AG10803 (cell line): ENCODE measurements around the gene SEC22A.

Source experiments
- DNase-seq: peaks from one replicate; pipeline ENCODE4 v3.0.0; 2010; ENCODE audit warnings: low read depth
- H3K4me3 ChIP-seq: 2 replicates; pipeline ENCODE4 v1.5.1; 2011; ENCODE audit warnings: mild to moderate bottlenecking, low read length, control low read depth
- CTCF ChIP-seq: conservative IDR thresholded peaks from 2 replicates; pipeline ENCODE4 v1.5.1; 2011; ENCODE audit warnings: mild to moderate bottlenecking, low read length, control low read depth, inconsistent platforms

The SEC22A gene

GRCh38 chr3:123156276-123156995, 45.3 kb upstream of the SEC22A start:
- H3K4me3 ChIP-seq, result no peak overlapping the region
- no peak for DNase-seq
- TF ChIP-seq CTCF, result no peak

GRCh38 chr3:123157209-123157597, 44.5 kb upstream of the SEC22A start:
- no peak for DNase-seq
- no peak for TF ChIP-seq CTCF
- H3K4me3 ChIP-seq, result no peak overlapping the region

GRCh38 chr3:123157598-123158287, 44.0 kb upstream of the SEC22A start:
- no peak for DNase-seq
- TF ChIP-seq CTCF, result no peak
- no peak overlapping the region for H3K4me3 ChIP-seq

GRCh38 chr3:123158330-123158729, 43.4 kb upstream of the SEC22A start:
- DNase-seq, result no peak
- no peak for TF ChIP-seq CTCF
- no peak overlapping the region for H3K4me3 ChIP-seq

- no peak for TF ChIP-seq CTCF
- H3K4me3 ChIP-seq, result no peak overlapping the region
- no peak for DNase-seq
Measured at GRCh38 chr3:123158899-123159390, 42.8 kb upstream of the SEC22A start.

- no peak overlapping the region for H3K4me3 ChIP-seq
- no peak for TF ChIP-seq CTCF
- DNase-seq, result peak; percentile 65
Measured at GRCh38 chr3:123159926-123160635, 41.7 kb upstream of the SEC22A start.
